Liver (tissue), 9 donors: ENCODE data around the gene CDC42SE2. TPM values are rescaled to one million over a fixed set of nuclear protein-coding genes. Genes with fewer than 3 reads are reported as not detected.

Experiments used
- DNase-seq: peaks from one replicate; pipeline ENCODE4 v3.0.0-alpha.2; 2017; ENCODE audit warnings: low spot score
- H3K27ac ChIP-seq, 2 donors: one replicate each; pipeline ENCODE4 v1.7.0; 2013; ENCODE audit warnings: inconsistent platforms in 2 of 2, low read length in 2 of 2, control low read depth in 1 of 2, low read depth in 1 of 2, mild to moderate bottlenecking in 1 of 2
- H3K27me3 ChIP-seq, 4 donors: one replicate each; pipeline versions ENCODE4 v1.6.1 to v1.7.0; 2013; ENCODE audit warnings: low read length in 3 of 4, inconsistent platforms in 1 of 4, mild to moderate bottlenecking in 1 of 4, moderate library complexity in 1 of 4; ENCODE audit not compliant: control insufficient read depth in 4 of 4, insufficient read depth in 4 of 4
- H3K36me3 ChIP-seq, 4 donors: one replicate each; pipeline versions ENCODE4 v1.6.1 to v1.7.0; 2013; ENCODE audit warnings: low read length in 3 of 4, mild to moderate bottlenecking in 3 of 4, low read depth in 1 of 4, moderate library complexity in 1 of 4; ENCODE audit not compliant: control insufficient read depth in 4 of 4, insufficient read depth in 3 of 4
- H3K4me1 ChIP-seq, 4 donors: one replicate each; pipeline versions ENCODE4 v1.6.1 to v1.7.0; 2013; ENCODE audit warnings: low read length in 3 of 4, mild to moderate bottlenecking in 3 of 4, moderate library complexity in 1 of 4; ENCODE audit not compliant: control insufficient read depth in 4 of 4, insufficient read depth in 4 of 4
- H3K4me3 ChIP-seq, 3 donors: one replicate each; pipeline versions ENCODE4 v1.6.1 to v1.7.0; 2013; ENCODE audit warnings: low read length in 3 of 3, control low read depth in 1 of 3, low read depth in 1 of 3, mild to moderate bottlenecking in 1 of 3
- H3K9ac ChIP-seq, 2 donors: one replicate each; pipeline ENCODE4 v1.7.0; 2013; ENCODE audit warnings: low read length in 2 of 2, mild to moderate bottlenecking in 2 of 2, moderate library complexity in 2 of 2, control low read depth in 1 of 2, low read depth in 1 of 2
- H3K9me3 ChIP-seq, 4 donors: one replicate each; pipeline versions ENCODE4 v1.6.1 to v1.7.0; 2013; ENCODE audit warnings: low read length in 3 of 4; ENCODE audit not compliant: control insufficient read depth in 4 of 4
- ATF3 ChIP-seq: IDR thresholded peaks from 2 replicates; pipeline ENCODE4 v1.6.1; 2016; ENCODE audit warnings: antibody characterized with exemption
- CTCF ChIP-seq: fragments of 150-350 bp; IDR thresholded peaks from 2 replicates; pipeline ENCODE4 v1.5.1; 2017; ENCODE audit warnings: improper control_type of control experiment, low read depth, low read length; ENCODE audit not compliant: missing input control
- EGR1 ChIP-seq, 2 donors: IDR thresholded peaks; 2 replicates each; pipeline ENCODE4 v1.6.1; 2016 to 2018; ENCODE audit warnings: antibody characterized with exemption in 2 of 2, low read depth in 2 of 2
- FOXA1 ChIP-seq: IDR thresholded peaks from 2 replicates; pipeline ENCODE4 v1.6.1; 2016; ENCODE audit warnings: antibody characterized with exemption
- FOXA2 ChIP-seq: IDR thresholded peaks from 2 replicates; pipeline ENCODE4 v1.6.1; 2016; ENCODE audit warnings: antibody characterized with exemption
- GABPA ChIP-seq, 2 donors: IDR thresholded peaks in 1 of 2; conservative IDR thresholded peaks in 1 of 2; 2 replicates each; pipeline ENCODE4 v1.6.1; 2016; ENCODE audit warnings: antibody characterized with exemption in 2 of 2, mild to moderate bottlenecking in 1 of 2, moderate library complexity in 1 of 2
- HNF4A ChIP-seq, 2 donors: conservative IDR thresholded peaks; 2 replicates each; pipeline ENCODE4 v1.6.1; 2016; ENCODE audit warnings: antibody characterized with exemption in 2 of 2, mild to moderate bottlenecking in 2 of 2
- HNF4G ChIP-seq: IDR thresholded peaks from 2 replicates; pipeline ENCODE4 v1.6.1; 2016; ENCODE audit warnings: antibody characterized with exemption
- JUND ChIP-seq, 2 donors: IDR thresholded peaks; 2 replicates each; pipeline ENCODE4 v1.6.1; 2016; ENCODE audit warnings: antibody characterized with exemption in 2 of 2
- MAX ChIP-seq: IDR thresholded peaks from 2 replicates; pipeline ENCODE4 v1.6.1; 2016; ENCODE audit warnings: antibody characterized with exemption
- NR2F2 ChIP-seq: IDR thresholded peaks from 2 replicates; pipeline ENCODE4 v1.6.1; 2016; ENCODE audit warnings: antibody characterized with exemption
- RAD21 ChIP-seq, 2 donors: IDR thresholded peaks; 2 replicates each; pipeline ENCODE4 v1.6.1; 2016; ENCODE audit warnings: antibody characterized with exemption in 2 of 2, mild to moderate bottlenecking in 2 of 2
- REST ChIP-seq: IDR thresholded peaks from 2 replicates; pipeline ENCODE4 v1.6.1; 2016; ENCODE audit warnings: antibody characterized with exemption, mild to moderate bottlenecking
- RXRA ChIP-seq, 2 donors: IDR thresholded peaks; 2 replicates each; pipeline ENCODE4 v1.6.1; 2017 to 2018; ENCODE audit warnings: antibody characterized with exemption in 2 of 2, mild to moderate bottlenecking in 1 of 2
- SP1 ChIP-seq: IDR thresholded peaks from 2 replicates; pipeline ENCODE4 v1.6.1; 2018; ENCODE audit warnings: antibody characterized with exemption, mild to moderate bottlenecking
- TAF1 ChIP-seq: conservative IDR thresholded peaks from 2 replicates; pipeline ENCODE4 v1.6.1; 2016; ENCODE audit warnings: antibody characterized with exemption, mild to moderate bottlenecking
- YY1 ChIP-seq: IDR thresholded peaks from 2 replicates; pipeline ENCODE4 v1.6.1; 2016; ENCODE audit warnings: antibody characterized with exemption, mild to moderate bottlenecking
- ZBTB33 ChIP-seq: IDR thresholded peaks from 2 replicates; pipeline ENCODE4 v1.6.1; 2016; ENCODE audit warnings: antibody characterized with exemption
- WGBS: extraction: QIAGEN DNeasy Blood & Tissue Kit; methylation state at CpG from one replicate; pipeline ENCODE4 v1.1.7; 2013; 5-methylcytosine and 5-hydroxymethylcytosine counted together
- polyA plus RNA-seq, 2 donors: library from polyadenylated mRNA; stranded (reverse) in 1 of 2; unstranded in 1 of 2; fragments of 200-250 nt in 1 of 2; fragments of >200 nt in 1 of 2; fragmentation: Nextera tagmentation in 1 of 2; extraction: Ambion mirVana in 1 of 2; gene quantifications; one replicate each; pipeline versions ENCODE4 v1.2.1 to v1.2.3, GENCODE V29; 2013 to 2015
- total RNA-seq, 2 donors: library from RNA; depleted of rRNA; stranded (reverse); fragments of >200 nt; gene quantifications; one replicate each; pipeline ENCODE4 v1.2.3, GENCODE V29; 2014
- donor health status: healthy.
- donor health status: healthy.
- donor health status: healthy.
- donor health status: healthy.
- donor health status: healthy.

CDC42SE2 gene
- total and polyA plus RNA-seq, 4 donors: 7.8 to 31.7 (median 17.0) TPM

GRCh38 chr5:131289738-131290137 is 25.9 kb downstream of the CDC42SE2 start:
- TF ChIP-seq HNF4G (no peak), HNF4A (conservative IDR thresholded peaks at IDR 0.05) (no peak), NR2F2 (no peak), FOXA2 (no peak), EGR1 (IDR thresholded peaks at IDR 0.05; ENCODE audit: low read depth in 2 of 2) (no peak), REST (no peak), ZBTB33 (no peak), ATF3 (no peak), TAF1 (no peak), SP1 (no peak), RXRA (IDR thresholded peaks at IDR 0.05) (no peak), CTCF (no peak), YY1 (no peak)
- H3K9ac ChIP-seq: no peak overlapping the region
- no peak overlapping the region for H3K4me3 ChIP-seq
- peaks cover 0 to 6% (median 1%) of the 10 kb centered on the region in 4 donors for H3K4me1 ChIP-seq
- no peaks in the 10 kb centered on the region for H3K27me3 ChIP-seq
- no peaks in the 10 kb centered on the region for H3K9me3 ChIP-seq
- H3K36me3 ChIP-seq: no peaks in the 10 kb centered on the region
- DNase-seq: no peak
- no peak overlapping the region for H3K27ac ChIP-seq
- WGBS: 92% methylated on average over 3 of the region's 3 CpGs

- Histone ChIP-seq H3K36me3 (no peaks in the 10 kb centered on the region), H3K4me3 (no peak overlapping the region), H3K4me1 (no peaks in the 10 kb centered on the region), H3K9ac (no peak overlapping the region), H3K27ac (no peak overlapping the region), H3K27me3 (no peaks in the 10 kb centered on the region), H3K9me3 (no peaks in the 10 kb centered on the region)
- WGBS: 89% methylated on average over 2 of the region's 2 CpGs
- DNase-seq: no peak
- TF ChIP-seq MAX (no peak), FOXA1 (no peak), HNF4A (conservative IDR thresholded peaks at IDR 0.05) (no peak), RXRA (IDR thresholded peaks at IDR 0.05) (no peak), SP1 (no peak), YY1 (no peak), ATF3 (no peak), JUND (IDR thresholded peaks at IDR 0.05) (no peak), NR2F2 (no peak), REST (no peak), HNF4G (no peak), TAF1 (no peak), ZBTB33 (no peak), RAD21 (IDR thresholded peaks at IDR 0.05) (no peak), GABPA (IDR thresholded peaks at IDR 0.05 in 1 of 2, conservative IDR thresholded peaks at IDR 0.05 in 1 of 2) (no peak), FOXA2 (no peak)
Measured at GRCh38 chr5:131296213-131296672, 32.4 kb downstream of the CDC42SE2 start.
